SK-N-SH (cell line): Measurements from ENCODE around the gene PRKAR1A.

Experiments
- MXI1 ChIP-seq: IDR thresholded peaks from 2 replicates; pipeline ENCODE4 v1.6.1; 2012; ENCODE audit warnings: mild to moderate bottlenecking, low read depth, low read length, improper control_type of control experiment
- REST ChIP-seq: IDR thresholded peaks from 2 replicates; pipeline ENCODE4 v1.6.1; 2012; ENCODE audit warnings: mild to moderate bottlenecking, low read depth, low read length, moderate library complexity
- TF ChIP-seq, protein P1 (sequence below): fragments of 200-600 bp; sonication (generic); IDR thresholded peaks from 2 replicates; pipeline ENCODE4 v1.6.1; 2017; ENCODE audit warnings: antibody characterized with exemption, mild to moderate bottlenecking, moderate library complexity

- TF ChIP-seq, protein P1, sequence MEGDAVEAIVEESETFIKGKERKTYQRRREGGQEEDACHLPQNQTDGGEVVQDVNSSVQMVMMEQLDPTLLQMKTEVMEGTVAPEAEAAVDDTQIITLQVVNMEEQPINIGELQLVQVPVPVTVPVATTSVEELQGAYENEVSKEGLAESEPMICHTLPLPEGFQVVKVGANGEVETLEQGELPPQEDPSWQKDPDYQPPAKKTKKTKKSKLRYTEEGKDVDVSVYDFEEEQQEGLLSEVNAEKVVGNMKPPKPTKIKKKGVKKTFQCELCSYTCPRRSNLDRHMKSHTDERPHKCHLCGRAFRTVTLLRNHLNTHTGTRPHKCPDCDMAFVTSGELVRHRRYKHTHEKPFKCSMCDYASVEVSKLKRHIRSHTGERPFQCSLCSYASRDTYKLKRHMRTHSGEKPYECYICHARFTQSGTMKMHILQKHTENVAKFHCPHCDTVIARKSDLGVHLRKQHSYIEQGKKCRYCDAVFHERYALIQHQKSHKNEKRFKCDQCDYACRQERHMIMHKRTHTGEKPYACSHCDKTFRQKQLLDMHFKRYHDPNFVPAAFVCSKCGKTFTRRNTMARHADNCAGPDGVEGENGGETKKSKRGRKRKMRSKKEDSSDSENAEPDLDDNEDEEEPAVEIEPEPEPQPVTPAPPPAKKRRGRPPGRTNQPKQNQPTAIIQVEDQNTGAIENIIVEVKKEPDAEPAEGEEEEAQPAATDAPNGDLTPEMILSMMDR = no peak
- TF ChIP-seq REST (no peak), MXI1 (no peak)
These were observed 48.8 kb upstream of the PRKAR1A start for GRCh38 chr17:68463211-68464019.
